ENCODE measurements around the gene CCDC136.

- TF ChIP-seq CTCF (IDR thresholded peaks at IDR 0.05 in 4 of 5, conservative IDR thresholded peaks at IDR 0.05 in 1 of 5) (no peak), POLR2A (IDR thresholded peaks at IDR 0.05) (no peak)
Observed at GRCh38 chr7:128868624-128869137, 76.9 kb downstream of the CCDC136 start.
